B cell (primary cell): Measurements from ENCODE around the gene SORL1.

Source experiments
- CTCF ChIP-seq: fragments of 200-600 bp; IDR thresholded peaks from one replicate; pipeline ENCODE4 v1.8.0; 2022; ENCODE audit warnings: antibody characterized with exemption, mild to moderate bottlenecking
- EZH2 ChIP-seq: IDR thresholded peaks from 2 replicates; pipeline ENCODE4 v1.6.1; 2012; ENCODE audit warnings: borderline replicate concordance, low read depth, mild to moderate bottlenecking, moderate library complexity, low read length; ENCODE audit not compliant: insufficient read depth, poor library complexity, severe bottlenecking

GRCh38 chr11:121650351-121651256 lies 198.5 kb downstream of the SORL1 start:
- TF ChIP-seq CTCF (no peak), EZH2 (no peak)
